GM19240 (cell line): Measurements from ENCODE around the gene C2.
"Not testable (repeated sequence)": the region's sequence is repeated elsewhere in the genome, so short reads cannot be mapped to it uniquely, and the experiment has no call there.

ENCODE experiments used
- DNase-seq: peaks from one replicate; pipeline ENCODE4 v3.0.0; 2011; ENCODE audit warnings: low spot score; ENCODE audit not compliant: insufficient read length

C2 gene

GRCh38 chr6:31977816-31978431, 50.4 kb downstream of the C2 start:
- no peak for DNase-seq

- no peak for DNase-seq
Observed at GRCh38 chr6:31978831-31979230, 51.3 kb downstream of the C2 start.

DNA sequence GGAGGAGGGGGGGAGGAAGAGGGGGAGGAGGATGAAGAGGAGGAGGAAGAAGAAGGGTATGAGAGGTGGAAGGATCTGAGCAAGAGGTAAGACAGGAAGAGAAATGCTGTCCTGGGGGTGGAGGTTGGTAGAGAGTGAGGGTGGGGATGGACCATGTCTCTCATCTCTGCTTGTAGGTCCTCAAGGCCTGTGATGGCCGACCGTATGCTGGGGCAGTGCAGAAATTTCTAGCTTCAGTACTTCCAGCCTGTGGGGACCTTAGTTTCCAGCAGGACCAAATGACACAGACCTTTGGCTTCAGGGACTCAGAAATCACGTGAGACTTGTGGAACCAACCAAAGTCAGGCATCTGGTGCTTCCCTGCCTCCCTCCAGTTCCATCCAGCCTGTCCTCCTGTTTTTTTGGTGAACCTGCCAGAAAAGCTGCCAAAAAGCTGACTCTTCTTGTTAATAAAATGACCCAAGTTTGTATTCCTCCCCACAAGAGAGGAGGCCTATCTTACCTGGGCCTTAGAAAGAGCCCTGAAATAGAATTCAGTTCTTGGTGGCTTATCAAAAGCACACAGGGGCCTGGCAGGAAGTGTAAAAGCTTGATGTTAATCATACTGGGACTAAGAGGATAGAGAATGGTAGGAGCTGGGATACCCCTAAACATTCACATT, 51.9 kb downstream of the C2 start:
- DNase-seq, result no peak

- DNase-seq, result not testable (repeated sequence)
Observed at GRCh38 chr6:31980195-31980876, 52.8 kb downstream of the C2 start.

DNA sequence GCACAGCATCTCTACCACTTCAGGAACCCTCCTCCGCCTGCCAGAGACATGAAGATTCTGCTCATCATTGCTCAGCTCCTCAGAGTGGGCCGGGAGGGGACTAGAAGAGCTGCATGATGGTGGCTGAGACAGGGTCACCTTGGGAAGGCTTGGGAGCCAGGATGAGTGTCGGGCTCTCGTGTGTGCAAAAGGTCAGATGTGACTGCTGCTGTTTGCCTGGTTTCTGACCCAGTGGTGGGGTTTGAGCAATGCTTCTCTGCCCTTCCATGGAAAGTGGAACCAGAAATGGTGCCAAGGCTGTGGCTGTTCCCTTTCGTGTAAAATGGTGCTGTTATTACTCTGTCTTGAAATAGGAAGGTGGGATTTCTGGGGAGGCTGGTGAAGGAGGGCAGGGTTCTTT, 53.5 kb downstream of the C2 start:
- DNase-seq, result not testable (repeated sequence)

- not testable (repeated sequence) for DNase-seq
Observed at GRCh38 chr6:31981744-31982143, 54.2 kb downstream of the C2 start, which contains the start of gene C4A. Gene C4A, plus strand, starts transcription at chr6:31982057. Its CDS starts 51 bp downstream, at chr6:31982108.

GRCh38 chr6:31989363-31989762, 61.8 kb downstream of the C2 start:
- not testable (repeated sequence) for DNase-seq

DNA sequence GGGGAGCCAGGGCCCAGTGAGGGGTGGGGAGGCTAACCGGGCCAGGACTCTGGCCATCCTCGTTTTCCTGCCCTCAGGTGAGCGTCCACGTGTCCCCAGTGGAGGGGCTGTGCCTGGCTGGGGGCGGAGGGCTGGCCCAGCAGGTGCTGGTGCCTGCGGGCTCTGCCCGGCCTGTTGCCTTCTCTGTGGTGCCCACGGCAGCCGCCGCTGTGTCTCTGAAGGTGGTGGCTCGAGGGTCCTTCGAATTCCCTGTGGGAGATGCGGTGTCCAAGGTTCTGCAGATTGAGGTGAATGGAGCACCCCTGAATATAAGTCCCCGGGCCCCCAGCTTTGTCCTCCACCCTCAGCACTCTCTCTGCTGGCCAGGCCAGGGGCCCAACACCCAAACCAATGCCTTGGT, 66.9 kb downstream of the C2 start:
- not testable (repeated sequence) for DNase-seq
